SKM-1 (cell line): Measurements from ENCODE around the gene SPG21.
A peak's percentile ranks its signal among the peaks of the same experiment; 100 is the strongest.

Experiments used
- DNase-seq: peaks from one replicate; lab custom pipeline; 2025; ENCODE audit not compliant: unreplicated experiment; lab: John Stamatoyannopoulos, UW

SPG21 gene

DNA sequence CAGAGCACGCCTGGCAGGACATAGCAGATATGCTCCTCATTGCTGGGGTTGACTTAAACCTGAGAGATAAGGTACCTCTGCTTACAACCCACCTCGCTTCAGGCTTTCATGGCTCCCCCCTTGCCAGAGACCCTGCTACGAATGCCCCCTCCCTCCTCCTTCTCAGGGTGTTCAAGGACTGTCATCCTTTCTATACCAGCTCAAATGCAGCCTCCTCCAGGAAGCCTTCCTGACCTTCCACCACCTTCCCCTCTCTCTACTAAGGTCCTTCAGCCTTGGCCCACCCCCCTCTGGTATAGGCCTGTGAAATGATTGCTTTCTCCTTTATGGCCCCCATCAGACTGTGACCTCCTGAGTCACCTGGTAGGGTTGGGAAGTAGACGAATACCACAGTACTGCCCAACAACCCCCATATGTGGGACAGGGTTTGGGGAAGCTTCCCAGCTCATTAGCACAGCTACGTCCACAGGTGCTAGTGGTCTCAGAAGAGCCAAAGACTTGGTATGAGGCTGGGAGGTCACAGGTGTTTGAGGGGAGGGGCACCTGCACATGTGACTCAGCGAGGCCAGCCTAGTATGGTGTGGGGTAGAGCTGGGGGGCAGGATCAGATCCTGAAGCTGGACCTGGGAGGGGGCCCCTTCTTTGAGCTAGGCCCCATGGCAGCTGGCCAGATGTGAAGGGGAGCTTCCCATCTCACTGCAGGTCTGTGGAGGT lies 46.0 kb downstream of the SPG21 start:
- DNase-seq: no peak

DNA sequence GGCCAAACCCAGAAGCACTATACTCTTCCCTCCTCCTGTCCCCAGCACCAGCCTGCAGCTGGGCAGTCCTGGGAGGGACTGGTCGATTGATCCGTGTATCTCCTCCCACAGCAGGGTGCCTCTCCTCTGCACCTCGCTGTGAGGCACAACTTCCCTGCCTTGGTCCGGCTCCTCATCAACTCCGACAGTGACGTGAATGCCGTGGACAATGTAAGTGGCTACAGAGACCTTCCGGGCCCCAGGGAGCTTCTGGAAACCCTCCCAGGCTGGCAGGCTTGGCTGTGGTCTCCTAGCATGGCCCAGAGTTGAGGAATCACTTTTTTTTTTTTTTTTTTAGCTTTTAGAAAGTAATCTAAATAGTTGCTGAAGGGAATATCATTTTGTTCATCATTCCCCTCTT lies 47.4 kb downstream of the SPG21 start:
- DNase-seq: no peak

DNA sequence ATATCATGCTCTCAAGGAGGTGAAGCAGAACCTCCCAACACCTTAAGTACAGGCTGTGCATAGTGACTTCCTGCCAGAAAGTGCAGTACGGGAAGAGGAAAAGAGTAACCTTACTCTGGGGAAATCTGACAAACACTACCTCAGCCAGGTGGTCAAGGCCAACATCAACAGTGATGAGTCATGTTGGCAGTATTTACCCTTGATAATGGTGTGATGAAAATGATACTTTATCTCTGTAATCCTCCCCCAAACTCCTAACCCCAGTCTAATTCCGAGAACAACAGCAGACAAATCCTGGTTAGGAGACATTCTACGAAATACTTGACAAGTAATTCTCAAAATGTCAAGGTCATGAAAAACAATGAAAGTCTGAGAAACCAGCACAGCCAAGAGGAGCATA lies 51.5 kb downstream of the SPG21 start:
- DNase-seq: no peak

DNA sequence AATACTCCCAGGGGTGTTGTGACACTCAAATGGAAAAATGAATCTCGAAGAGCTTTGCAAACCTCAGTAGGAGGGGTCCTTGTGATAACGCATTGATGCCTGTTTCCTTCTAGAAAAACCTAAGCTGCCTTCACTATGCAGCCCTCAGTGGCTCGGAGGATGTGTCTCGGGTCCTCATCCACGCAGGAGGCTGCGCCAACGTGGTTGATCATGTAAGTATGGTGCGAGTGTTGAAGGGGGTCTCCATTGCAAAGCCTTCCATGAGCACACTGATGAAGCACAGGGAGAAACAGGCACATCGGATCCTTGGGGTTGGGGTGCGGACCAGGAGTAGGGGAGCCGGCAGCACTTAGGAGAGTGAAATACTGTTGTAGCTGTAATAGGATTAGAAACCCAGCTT lies 55.7 kb downstream of the SPG21 start:
- DNase-seq: no peak

DNA sequence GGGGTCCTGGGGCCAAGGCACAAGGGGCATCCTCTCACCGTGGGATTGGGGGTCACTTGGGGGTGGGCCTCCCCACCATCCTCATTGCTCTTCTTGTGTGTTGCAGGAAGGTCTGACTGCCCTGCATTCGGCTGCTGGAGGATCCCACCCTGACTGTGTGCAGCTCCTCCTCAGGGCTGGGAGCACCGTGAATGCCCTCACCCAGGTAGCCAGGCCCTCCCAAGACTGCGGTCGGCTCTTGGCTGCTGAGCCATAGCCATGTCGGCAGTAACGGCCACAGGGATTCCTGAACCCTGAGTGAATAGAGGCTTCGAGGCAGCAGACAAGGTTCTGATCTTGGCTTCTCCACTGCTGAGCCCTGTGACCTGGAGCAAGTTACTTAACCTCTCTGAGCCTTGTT lies 58.3 kb downstream of the SPG21 start:
- no peak for DNase-seq

DNA sequence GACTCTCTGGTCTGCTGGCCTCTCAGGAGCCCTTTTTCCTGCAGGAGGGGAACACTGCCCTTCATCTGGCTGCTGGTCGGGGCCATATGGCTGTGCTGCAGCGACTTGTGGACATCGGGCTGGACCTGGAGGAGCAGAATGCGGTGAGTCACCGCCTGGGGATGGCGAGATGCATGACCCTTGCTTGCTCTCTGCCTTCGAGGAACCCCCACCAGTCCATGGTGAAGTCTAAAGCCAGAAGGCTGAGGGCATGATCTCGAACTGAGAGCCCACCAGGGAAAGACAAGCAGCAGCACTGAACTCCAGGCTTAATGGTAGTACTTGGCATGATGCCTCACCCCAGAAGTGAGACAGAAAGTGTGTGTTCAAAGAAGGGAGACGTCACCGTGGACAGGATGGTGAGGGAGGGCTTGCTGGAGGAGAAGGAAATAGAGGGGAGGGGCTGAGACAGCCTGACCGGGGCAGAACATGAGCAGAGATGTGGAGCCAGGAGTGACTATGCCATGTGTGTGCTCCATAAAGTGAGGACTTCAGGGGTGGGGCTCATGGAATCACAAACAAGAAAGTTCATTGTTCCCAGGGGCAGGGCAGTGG lies 58.8 kb downstream of the SPG21 start:
- DNase-seq: no peak

DNA sequence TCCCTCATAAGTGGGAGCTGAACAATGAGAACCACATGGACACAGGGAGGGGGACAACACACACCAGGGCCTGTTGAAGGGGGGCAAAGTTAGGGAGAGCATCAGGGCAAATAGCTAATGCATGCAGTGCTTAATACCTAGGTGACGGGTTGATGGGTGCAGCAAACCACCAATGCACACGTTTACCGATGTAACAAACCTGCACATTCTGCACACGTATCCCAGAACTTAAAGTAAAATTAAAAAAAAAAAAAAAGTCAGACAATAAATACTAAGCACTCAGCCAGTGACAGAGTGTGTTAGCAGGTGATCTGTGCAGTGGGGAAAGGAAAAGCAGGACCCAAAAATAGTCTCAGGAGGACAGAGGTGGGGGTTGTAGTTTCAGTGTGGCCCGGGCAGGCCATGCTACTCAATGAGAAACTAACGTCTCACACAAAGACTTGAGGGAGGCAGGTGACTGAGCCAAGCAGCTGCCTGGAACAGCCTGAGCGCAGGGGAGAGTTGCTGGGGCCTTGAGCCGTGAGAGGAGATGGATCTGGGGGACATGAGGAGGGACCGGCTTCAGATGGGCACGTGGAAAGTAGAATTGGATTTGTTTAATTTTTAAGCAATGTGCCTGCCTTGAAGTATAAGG lies 59.6 kb downstream of the SPG21 start:
- DNase-seq: no peak

DNA sequence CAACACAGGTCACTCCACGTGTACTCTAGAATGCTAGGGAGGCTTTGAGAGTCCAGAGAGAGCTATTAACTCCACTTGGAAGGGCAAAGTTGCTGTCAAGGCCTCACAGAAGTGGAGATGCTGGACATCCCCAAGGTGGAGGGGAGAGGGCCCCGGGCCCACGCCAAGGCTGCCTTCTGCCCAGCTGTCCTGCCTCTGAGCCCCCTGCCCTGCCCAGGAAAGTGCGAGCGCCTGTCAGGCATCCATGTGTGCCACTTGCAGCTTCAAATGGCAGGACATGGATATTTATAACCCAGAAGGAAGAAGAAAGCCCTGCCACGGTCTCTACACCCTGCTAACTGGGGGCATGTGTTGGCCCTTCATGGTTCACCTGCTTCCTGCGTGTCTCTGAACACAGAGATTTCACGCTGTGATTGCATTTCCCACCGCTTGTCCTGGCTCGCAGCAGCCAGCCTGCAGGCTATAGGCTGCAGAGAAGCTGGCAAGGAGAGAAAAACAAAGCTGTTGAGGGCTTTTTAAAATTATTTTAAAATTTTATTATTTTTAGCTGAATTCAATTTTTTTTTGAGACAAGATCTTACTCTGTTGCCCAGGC lies 61.0 kb downstream of the SPG21 start:
- DNase-seq: no peak

DNA sequence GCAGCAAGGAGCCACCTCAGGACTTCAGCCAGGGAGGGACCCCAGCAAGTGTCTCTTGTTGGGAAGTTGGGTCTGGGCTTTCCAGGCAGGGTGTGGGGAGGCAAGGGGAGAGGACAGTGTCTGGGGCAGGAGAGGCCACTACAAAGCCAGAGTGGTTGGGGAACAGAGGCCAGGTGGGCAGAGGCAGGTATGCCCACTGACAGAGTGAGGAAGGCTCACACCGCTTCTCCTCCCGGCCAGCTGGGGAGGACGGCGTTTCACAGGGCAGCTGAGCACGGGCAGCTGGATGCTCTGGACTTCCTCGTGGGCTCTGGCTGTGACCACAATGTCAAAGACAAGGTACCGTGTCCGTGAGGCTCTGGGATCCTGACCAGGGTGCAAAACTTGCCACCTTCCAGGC lies 63.1 kb downstream of the SPG21 start:
- DNase-seq: no peak

DNA sequence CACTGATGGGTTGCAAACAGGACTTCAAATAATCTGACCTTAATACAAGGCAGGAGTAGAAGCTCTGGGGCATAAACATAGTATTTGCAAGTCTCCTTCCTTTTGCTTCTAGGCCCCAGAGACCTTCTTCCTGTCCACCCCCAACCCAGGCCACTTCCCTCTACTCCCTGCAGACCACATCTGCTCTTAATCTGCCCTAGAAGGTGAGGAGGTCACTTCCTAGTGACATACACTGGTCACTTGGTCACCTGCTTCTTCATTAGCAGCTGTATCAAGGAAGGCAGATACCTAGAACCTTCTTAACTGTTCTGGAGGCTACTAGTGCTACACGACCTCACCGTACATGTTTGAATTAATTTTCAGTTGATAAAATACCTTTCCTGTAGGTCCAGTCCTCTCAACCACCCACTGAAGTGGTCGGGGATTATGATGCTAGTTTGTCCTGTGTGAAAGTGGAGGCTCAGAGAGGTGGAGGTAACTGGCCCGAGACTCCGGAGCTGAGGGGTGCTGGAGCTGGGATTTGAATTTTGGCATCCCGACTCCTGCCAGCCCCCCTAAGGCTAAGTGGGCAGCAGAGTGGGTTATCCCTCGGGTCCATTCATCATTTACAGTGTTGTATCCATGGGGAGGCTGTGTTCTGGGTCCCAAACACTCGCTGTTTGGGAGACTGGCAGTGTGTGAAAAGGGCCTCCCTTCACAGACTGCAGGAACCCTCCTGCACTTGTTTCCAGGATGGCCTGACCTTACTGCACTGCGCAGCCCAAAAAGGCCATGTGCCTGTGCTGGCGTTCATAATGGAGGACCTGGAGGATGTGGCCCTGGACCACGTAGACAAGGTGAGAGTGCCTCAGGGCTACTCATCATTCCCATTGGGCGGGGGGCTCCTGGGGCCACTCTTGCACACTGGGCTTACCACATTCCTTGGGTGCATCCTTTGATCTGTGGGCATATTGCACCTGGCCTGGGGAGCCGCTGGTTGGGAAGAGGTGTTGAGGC lies 64.1 kb downstream of the SPG21 start:
- peak; percentile 47 for DNase-seq

DNA sequence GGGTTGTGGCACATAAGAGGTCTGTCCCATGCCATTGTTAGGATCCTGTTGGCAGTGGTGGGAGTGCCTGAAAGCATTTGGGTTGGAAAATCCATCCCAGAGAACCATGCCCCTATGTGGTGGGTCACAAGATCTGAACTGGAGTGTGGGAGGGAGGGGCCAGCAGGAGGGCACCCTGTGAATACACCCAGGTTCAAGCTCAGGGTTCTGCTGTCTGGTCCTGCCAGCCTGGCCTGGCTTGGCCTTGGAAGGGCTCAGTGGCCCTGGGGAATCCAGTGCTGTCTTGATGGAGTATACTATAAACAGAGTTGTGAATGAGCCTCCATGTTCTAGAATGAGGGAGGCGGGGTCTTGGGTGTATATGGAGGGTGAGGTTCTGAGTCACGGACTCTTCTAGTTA lies 66.2 kb downstream of the SPG21 start:
- no peak for DNase-seq

DNA sequence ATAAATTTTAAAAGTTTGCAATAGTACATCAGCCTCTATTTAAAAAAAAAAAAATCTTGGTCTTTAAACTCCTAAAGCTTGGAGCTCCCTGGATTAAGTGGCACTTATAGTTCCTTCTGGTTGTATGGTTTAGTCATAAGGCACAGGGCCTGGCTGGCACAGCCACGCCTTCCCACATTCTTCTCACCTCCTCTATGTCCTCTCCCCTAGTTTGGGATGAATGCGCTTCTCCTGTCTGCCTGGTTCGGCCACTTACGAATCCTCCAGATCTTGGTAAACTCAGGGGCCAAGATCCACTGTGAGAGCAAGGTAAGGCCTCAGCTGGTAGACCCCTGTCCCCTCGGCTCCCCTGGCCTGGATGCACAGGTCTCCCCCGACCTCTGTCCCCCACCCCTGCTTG lies 68.0 kb downstream of the SPG21 start:
- no peak for DNase-seq

DNA sequence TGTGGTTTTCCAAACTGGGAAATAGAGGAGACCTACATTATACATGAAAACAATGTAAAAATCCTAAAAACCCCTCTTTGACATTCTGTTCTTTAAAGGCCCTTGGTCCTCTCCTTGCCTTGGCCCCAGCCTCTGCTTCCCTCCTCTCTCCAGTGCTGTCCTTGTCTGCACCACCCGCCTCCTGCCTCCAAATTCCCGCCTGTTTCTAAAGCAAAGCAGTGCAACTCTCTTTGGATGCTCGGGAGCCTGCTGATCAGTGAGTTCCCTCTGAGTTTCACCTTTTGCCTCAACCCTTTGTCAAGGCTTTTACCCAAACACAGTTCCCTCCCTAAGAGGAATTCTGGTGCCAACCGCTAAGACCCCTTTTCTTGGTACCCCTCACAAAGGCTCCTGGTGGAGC lies 70.0 kb downstream of the SPG21 start:
- DNase-seq: no peak

DNA sequence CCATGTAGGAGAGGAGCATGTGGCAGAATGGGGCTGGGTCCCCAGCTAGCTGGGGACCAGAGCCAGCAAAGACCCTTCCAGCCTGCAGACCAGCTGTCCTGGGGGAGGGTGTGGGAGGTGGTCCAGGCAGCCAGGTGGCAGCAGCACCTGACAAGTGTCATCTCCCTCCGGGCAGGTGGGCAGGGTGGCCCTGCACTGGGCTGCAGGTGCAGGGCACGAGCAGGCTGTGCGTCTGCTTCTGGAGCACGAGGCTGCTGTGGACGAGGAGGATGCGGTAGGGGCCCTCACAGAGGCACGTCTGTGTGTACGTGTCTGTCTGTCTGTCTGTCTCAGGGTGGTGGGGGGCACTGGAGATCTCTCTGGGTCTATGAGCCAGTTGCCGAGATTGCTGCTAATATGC lies 72.5 kb downstream of the SPG21 start:
- no peak for DNase-seq

DNA sequence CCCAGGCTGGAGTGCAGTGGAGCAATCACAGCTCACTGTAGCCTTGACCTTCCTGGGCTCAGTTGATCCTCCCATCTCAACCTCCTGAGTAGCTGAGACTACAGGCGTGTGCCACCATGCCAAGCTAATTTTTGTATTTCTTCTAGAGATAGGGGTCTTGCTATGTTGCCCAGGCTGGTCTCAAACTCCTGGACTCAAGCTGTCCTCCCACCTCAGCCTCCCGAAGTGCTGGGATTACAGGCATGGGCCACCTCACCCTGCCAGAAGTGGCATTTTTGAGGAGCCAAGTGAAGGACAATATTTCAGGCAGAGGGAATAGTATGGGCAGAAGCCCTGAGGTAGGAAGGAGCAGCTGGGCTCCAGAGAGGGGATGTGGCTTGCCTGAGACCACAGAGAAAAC lies 73.3 kb downstream of the SPG21 start:
- no peak for DNase-seq

DNA sequence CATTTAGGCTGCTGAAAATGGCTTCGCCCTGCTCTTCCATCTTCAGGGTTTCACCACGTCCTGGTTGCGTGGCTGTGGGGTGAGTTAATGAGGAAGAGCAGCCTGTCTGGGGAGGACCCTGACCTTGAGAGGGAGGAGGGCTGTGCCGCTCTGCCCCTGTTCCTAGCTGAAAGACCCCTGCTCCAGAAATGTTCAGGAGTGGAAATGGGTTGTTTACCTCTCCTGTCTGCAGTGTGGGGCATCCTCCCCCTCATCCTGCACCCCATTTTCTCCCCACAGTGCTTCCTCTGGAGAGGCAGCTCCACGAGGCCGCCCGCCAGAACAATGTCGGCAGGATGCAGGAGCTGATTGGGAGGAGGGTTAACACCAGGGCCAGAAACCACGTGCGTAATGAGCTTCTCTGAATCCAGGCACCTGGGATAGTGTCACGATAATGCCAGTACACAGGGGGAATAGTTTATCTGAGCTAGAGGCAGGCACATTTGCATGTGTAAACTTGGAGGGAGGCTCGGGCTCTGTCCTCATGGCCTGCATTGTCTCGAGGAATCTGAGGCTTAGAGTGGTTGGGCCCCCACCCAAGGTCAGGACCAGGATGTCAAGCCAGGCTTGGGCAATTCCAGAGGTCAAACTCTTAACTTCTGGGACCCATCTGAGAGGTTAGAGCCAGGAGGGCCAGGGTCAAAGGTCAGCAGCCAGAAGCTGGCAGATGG lies 74.0 kb downstream of the SPG21 start:
- DNase-seq: no peak
